Esophagus muscularis mucosa (tissue), 4 donors: ENCODE measurements around the gene RHCG. TPM values are rescaled to one million over a fixed set of nuclear protein-coding genes. Genes with fewer than 3 reads are reported as not detected.

Source experiments
- DNase-seq: peaks from one replicate; pipeline ENCODE4 v3.0.0-alpha.2; 2017; ENCODE audit errors: extremely low spot score
- H3K27ac ChIP-seq, 4 donors: fragments of 200-600 bp; sonication (generic); replicated peaks in 1 of 4; 1 replicate in 3 of 4; 2 replicates in 1 of 4; pipeline ENCODE4 v1.5.1; 2016 to 2019; ENCODE audit warnings: mild to moderate bottlenecking in 1 of 4
- H3K27me3 ChIP-seq, 4 donors: fragments of 200-600 bp; sonication (generic); one replicate each; pipeline versions ENCODE4 v1.5.1 to v1.6.0; 2016 to 2019
- H3K36me3 ChIP-seq, 4 donors: fragments of 200-600 bp; sonication (generic); one replicate each; pipeline ENCODE4 v1.5.1; 2016 to 2019
- H3K4me1 ChIP-seq, 4 donors: fragments of 200-600 bp; sonication (generic); one replicate each; pipeline ENCODE4 v1.5.1; 2016 to 2019
- H3K4me3 ChIP-seq, 4 donors: fragments of 200-600 bp; sonication (generic); 1 replicate in 2 of 4; 2 replicates in 2 of 4; pipeline ENCODE4 v1.5.1; 2016 to 2019; ENCODE audit warnings: mild to moderate bottlenecking in 4 of 4, moderate library complexity in 1 of 4
- H3K9me3 ChIP-seq, 4 donors: fragments of 200-600 bp; sonication (generic); 1 replicate in 3 of 4; 2 replicates in 1 of 4; pipeline ENCODE4 v1.5.1; 2016 to 2019
- CTCF ChIP-seq, 3 experiments: fragments of 200-600 bp in 2 of 3; fragments of 450-650 bp in 1 of 3; sonication (generic) in 2 of 3; IDR thresholded peaks; one replicate each; pipeline ENCODE4 v1.5.1; 2017 to 2019; ENCODE audit warnings: antibody characterized with exemption in 3 of 3, mild to moderate bottlenecking in 2 of 3, moderate library complexity in 1 of 3
- EP300 ChIP-seq: sonication (generic); formaldehyde crosslinking; IDR thresholded peaks from one replicate; pipeline ENCODE4 v1.6.1; 2017; ENCODE audit warnings: antibody characterized with exemption
- POLR2A ChIP-seq: fragments of 450-650 bp; IDR thresholded peaks from one replicate; pipeline ENCODE4 v1.6.1; 2017; ENCODE audit warnings: antibody characterized with exemption, moderate library complexity, mild to moderate bottlenecking, low read depth
- POLR2AphosphoS5 ChIP-seq, 2 donors: sonication (generic); formaldehyde crosslinking; IDR thresholded peaks; one replicate each; pipeline ENCODE4 v1.6.1; 2017; ENCODE audit warnings: antibody characterized with exemption in 2 of 2
- WGBS: methylation state at CpG from one replicate; pipeline ENCODE4 v1.1.5; 2018; 5-methylcytosine and 5-hydroxymethylcytosine counted together
- intact Hi-C: fragments of 100-400 bp; cut with DNase I; formaldehyde crosslinking; loops from one replicate; pipeline ENCODE4 v1.15.1; 2023
- total RNA-seq, 4 donors: library from RNA; depleted of rRNA; stranded (reverse); fragments of >200 nt; gene quantifications; one replicate each; pipeline versions ENCODE4 v1.1.0 to v1.2.1, GENCODE V29; 2016

RHCG gene
- total RNA-seq, 4 donors from 2014 or later = 1.2 TPM; not detected in 3

GRCh38 chr15:89459271-89460038 lies 36.9 kb downstream of the RHCG start:
- TF ChIP-seq POLR2AphosphoS5 (IDR thresholded peaks at IDR 0.05) = no peak
- TF ChIP-seq CTCF (IDR thresholded peaks at IDR 0.05) = no peak
- TF ChIP-seq EP300 = no peak
- no peak for TF ChIP-seq POLR2A
- Histone ChIP-seq H3K27ac (no peak overlapping the region), H3K36me3 (no peaks in the 10 kb centered on the region), H3K4me3 (no peak overlapping the region), H3K9me3 (peaks cover 0 to 12% (median 3%) of the 10 kb centered on the region in 4 donors), H3K4me1 (no peaks in the 10 kb centered on the region), H3K27me3 (peaks cover 0 to 20% (median 0%) of the 10 kb centered on the region in 4 donors)
- intact Hi-C loops = no loop called here
- no peak for DNase-seq
- WGBS = 72% methylated on average over 2 of the region's 2 CpGs

GRCh38 chr15:89458440-89458839 lies 37.9 kb downstream of the RHCG start:
- Histone ChIP-seq H3K4me3 (no peak overlapping the region), H3K9me3 (peaks cover 0 to 12% (median 3%) of the 10 kb centered on the region in 4 donors), H3K27ac (no peak overlapping the region), H3K36me3 (no peaks in the 10 kb centered on the region), H3K27me3 (peaks cover 0 to 20% (median 0%) of the 10 kb centered on the region in 4 donors), H3K4me1 (no peaks in the 10 kb centered on the region)
- 65% methylated on average over 4 of the region's 4 CpGs for WGBS
- TF ChIP-seq POLR2A = no peak
- no peak for TF ChIP-seq CTCF (IDR thresholded peaks at IDR 0.05)
- no peak for TF ChIP-seq POLR2AphosphoS5 (IDR thresholded peaks at IDR 0.05)
- TF ChIP-seq EP300 = no peak
- intact Hi-C loops = no loop called here
- DNase-seq = no peak

- TF ChIP-seq CTCF (IDR thresholded peaks at IDR 0.05) (no peak), POLR2AphosphoS5 (IDR thresholded peaks at IDR 0.05) (no peak), POLR2A (no peak), EP300 (no peak)
Measured at GRCh38 chr15:89457086-89457485, 39.3 kb downstream of the RHCG start.

GRCh38 chr15:89455535-89455934 lies 40.8 kb downstream of the RHCG start:
- intact Hi-C loops = no loop called here
- Histone ChIP-seq H3K9me3 (peaks cover 0 to 12% (median 3%) of the 10 kb centered on the region in 4 donors), H3K27me3 (peaks cover 0 to 31% (median 0%) of the 10 kb centered on the region in 4 donors), H3K4me1 (no peaks in the 10 kb centered on the region), H3K36me3 (no peaks in the 10 kb centered on the region), H3K4me3 (no peak overlapping the region), H3K27ac (no peak overlapping the region)
- 100% methylated on average over 1 of the region's 1 CpG for WGBS
- DNase-seq = no peak
- TF ChIP-seq EP300 (no peak), POLR2AphosphoS5 (IDR thresholded peaks at IDR 0.05) (no peak), CTCF (IDR thresholded peaks at IDR 0.05) (no peak), POLR2A (no peak)

More at GRCh38 chr15:89457086-89457485, 39.3 kb downstream of the RHCG start:
- no peaks in the 10 kb centered on the region for H3K4me1 ChIP-seq
- intact Hi-C loops = no loop called here
- no peak overlapping the region for H3K27ac ChIP-seq
- no peaks in the 10 kb centered on the region for H3K36me3 ChIP-seq
- peaks cover 0 to 30% (median 0%) of the 10 kb centered on the region in 4 donors for H3K27me3 ChIP-seq
- no peak overlapping the region for H3K4me3 ChIP-seq
- no peak for DNase-seq
- H3K9me3 ChIP-seq = peaks cover 0 to 12% (median 3%) of the 10 kb centered on the region in 4 donors
